ENCODE data around the gene IL1RAPL1.

GRCh38 chrX:28910487-28910886 is 323.2 kb downstream of the IL1RAPL1 start:
- no peak for TF ChIP-seq CBX1 (IDR thresholded peaks at IDR 0.05; ENCODE audit: low read depth)
- TF ChIP-seq POLR2A (conservative IDR thresholded peaks at IDR 0.05): no peak
- TF ChIP-seq ZNF76 (CRISPR knock-in tag; IDR thresholded peaks at IDR 0.05; ENCODE audit: borderline replicate concordance): no peak
- TF ChIP-seq RNF2 (IDR thresholded peaks at IDR 0.05): no peak

All from K562 (cell line).